Tibial nerve (tissue), 4 donors: ENCODE measurements around the gene EEF2KMT.

Source experiments
- CTCF ChIP-seq, 5 experiments: fragments of 200-600 bp in 3 of 5; fragments of 450-650 bp in 2 of 5; sonication (generic) in 3 of 5; IDR thresholded peaks; one replicate each; pipeline ENCODE4 v1.5.1; 2016 to 2019; ENCODE audit warnings: antibody characterized with exemption in 5 of 5, mild to moderate bottlenecking in 3 of 5, moderate library complexity in 2 of 5
- EP300 ChIP-seq, 2 donors: sonication (generic); formaldehyde crosslinking; IDR thresholded peaks; one replicate each; pipeline ENCODE4 v1.6.1; 2017; ENCODE audit warnings: antibody characterized with exemption in 2 of 2, mild to moderate bottlenecking in 1 of 2
- POLR2A ChIP-seq, 2 donors: fragments of 450-650 bp; IDR thresholded peaks; one replicate each; pipeline ENCODE4 v1.6.1; 2017; ENCODE audit warnings: antibody characterized with exemption in 2 of 2, mild to moderate bottlenecking in 2 of 2, moderate library complexity in 2 of 2

GRCh38 chr16:5054876-5055865, 42.4 kb downstream of the EEF2KMT start:
- TF ChIP-seq CTCF (IDR thresholded peaks at IDR 0.05), result no peak
- TF ChIP-seq POLR2A (IDR thresholded peaks at IDR 0.05), result no peak
- TF ChIP-seq EP300 (IDR thresholded peaks at IDR 0.05), result no peak
